GM21528 (cell line): Measurements from ENCODE around the gene TCF20.

Experiments used
- ATAC-seq: cut with Tn5 transposase; IDR thresholded peaks from one replicate; pipeline ENCODE4 v1.9.1; 2021; ENCODE audit warnings: mild to moderate bottlenecking, moderate library complexity; ENCODE audit not compliant: unreplicated experiment, low FRiP score

TCF20 gene

GRCh38 chr22:42283278-42284201 lies 13.1 kb upstream of the TCF20 start:
- no peak for ATAC-seq

- ATAC-seq = no peak
Observed at GRCh38 chr22:42282943-42283277, 12.5 kb upstream of the TCF20 start.

- no peak for ATAC-seq
Observed at GRCh38 chr22:42282252-42282942, 11.9 kb upstream of the TCF20 start.

DNA sequence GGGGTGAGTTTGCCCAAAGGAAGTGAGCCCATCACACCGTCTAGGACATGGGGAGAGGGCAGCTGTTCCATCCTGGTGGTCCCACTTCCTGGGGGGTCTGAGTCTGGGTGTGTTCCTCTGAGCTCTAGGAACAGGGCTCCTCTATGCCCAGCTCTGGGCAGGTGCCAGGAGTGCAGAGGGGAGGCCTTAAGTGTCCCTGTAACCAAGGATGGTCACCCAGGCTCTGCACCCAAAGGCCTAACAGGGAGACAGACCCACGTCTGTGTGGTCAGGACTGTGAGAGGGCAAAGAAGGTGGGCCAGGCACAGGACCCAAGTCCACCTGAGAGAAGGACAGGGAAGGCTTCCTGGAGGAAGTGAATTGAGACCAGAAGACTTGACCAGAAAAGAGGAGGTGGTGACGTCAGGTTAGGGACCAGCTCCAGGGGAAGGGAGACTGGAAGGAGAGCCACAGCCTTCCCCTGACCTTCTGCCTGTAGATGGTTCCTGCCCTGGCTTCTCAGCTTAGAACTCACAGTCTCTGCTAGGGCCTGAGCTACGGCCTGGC lies 11.3 kb upstream of the TCF20 start:
- no peak for ATAC-seq

DNA sequence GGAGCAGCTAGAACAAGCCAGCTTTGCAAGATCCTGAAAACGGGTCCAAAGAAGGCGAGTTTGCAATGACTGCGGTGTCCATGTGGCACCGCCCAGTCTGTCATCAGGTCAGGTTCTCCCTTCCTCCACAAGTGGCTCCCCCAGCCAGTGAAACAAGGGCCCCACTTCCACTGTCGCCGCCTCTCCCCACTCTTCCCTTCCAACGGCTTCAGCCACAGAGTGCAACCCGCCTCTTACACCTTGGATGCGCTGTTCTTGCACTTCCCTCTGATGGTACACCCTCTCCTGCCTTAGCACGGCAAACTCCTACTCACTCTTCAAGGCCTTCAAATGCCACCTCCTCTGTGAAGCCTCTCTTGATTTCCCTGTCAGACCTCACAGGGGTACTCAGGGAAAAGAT lies 10.8 kb upstream of the TCF20 start:
- no peak for ATAC-seq

DNA sequence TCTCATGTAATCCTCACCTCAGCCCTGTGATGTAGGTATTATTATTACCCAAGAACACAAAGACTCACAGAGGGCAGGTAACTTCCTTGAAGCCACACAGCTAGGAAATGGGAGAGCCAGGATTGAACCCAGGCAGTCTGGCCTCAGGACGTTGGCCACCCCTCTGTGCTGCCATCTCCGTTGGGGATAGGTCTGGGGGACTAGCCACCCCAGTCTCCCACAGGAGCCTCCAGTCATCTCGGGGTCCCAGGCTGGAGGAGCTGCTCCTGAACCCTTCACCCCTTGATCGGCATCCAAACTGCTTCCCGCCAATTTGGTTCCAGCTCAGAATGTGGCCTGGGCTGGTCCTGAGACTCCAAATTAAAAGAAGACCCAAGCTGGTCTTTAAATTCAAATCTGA lies 10.4 kb upstream of the TCF20 start:
- no peak for ATAC-seq

DNA sequence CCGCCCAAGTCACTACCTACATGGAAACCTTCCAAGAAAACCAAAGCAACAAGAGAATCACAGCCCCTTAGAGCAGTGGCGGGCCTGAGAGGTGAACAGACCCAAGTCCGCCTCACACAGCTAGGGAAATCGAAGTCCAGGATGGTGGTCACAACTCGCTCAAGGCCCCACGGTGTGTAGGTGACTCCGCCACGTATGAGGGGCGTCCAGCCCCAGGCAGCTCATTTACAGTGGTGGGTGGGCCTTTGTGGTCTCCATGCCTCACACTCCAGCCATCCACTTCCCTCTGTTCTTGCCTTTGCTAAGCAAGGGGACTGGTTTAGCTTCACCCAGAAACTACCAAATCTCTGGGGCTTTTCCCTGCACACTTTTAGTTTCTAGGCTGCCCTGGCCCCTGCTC lies 9.7 kb upstream of the TCF20 start:
- ATAC-seq = no peak

GRCh38 chr22:42279425-42280020 lies 9.1 kb upstream of the TCF20 start:
- no peak for ATAC-seq

- no peak for ATAC-seq
Observed at GRCh38 chr22:42277988-42278776, 7.7 kb upstream of the TCF20 start.

- no peak for ATAC-seq
Observed at GRCh38 chr22:42277232-42277753, 6.8 kb upstream of the TCF20 start.

DNA sequence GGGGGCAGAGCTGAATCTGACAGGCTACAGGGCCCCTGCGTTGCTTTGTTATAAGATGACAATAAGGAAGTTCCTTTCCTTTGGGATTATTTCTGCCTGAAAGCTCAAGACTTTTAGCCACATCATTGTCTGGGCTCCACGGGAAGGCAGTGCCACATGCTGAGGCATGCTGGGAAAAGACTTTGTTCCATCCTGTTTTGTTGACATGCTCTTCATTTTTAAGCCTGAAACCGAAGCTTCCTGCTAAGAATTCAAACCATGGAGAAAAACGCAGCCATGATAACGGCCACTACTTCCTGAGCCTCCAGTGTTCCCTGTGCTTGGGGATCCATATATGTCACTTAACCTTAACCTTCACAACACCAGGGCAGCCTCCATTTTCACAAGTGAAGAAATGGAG lies 5.5 kb upstream of the TCF20 start:
- ATAC-seq = no peak

DNA sequence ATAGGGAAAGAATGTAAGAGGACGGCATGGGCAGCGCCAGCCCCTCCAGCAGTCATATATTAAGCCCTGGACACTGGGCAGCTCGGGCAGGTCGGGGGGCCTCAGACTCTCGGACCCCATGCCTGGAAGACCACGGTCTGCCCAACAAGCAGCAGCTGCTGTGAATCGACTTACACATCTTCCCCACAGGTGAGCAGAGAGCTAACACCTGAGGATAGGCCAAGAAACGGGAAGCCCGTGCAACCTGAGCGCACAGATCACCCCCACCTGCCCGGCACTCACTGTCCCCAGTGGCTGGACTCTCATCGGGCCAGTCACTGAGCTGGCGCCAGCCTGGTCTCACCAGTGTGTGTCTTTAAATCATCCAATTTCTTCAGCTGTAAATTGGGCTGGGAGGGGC lies 4.7 kb upstream of the TCF20 start:
- no peak for ATAC-seq

DNA sequence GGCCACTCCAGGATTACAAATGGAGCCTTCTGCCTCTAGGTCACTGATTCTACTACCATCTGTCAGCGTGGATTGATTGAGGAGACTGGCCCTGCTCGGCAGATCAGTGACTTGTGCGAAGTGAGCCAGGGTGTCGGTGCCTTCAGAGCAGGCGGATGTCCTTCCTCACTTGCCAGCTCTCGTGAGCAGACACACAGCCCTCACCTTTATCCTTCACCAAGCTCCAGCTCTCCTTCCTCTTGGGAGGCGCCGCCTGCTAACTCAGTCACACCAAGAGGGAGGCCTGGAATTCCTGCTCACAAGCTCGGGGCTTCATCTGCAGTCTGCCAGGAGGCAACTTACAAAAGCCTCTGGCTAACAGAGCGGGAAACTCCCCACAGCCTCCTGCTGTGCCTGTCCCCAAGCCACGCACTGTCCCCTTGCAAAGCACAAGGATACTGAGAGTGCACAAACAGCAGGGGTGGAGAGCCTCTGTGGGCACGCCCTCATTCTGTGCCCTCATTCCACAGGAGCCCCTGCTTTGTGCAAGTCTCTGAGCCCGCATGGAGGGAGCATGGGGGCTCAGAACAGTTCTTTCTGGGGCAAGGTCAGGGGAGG lies 3.5 kb upstream of the TCF20 start:
- no peak for ATAC-seq

- ATAC-seq = no peak
Observed at GRCh38 chr22:42272431-42272999, 2.1 kb upstream of the TCF20 start.

GRCh38 chr22:42271906-42272305 lies 1.5 kb upstream of the TCF20 start:
- no peak for ATAC-seq

DNA sequence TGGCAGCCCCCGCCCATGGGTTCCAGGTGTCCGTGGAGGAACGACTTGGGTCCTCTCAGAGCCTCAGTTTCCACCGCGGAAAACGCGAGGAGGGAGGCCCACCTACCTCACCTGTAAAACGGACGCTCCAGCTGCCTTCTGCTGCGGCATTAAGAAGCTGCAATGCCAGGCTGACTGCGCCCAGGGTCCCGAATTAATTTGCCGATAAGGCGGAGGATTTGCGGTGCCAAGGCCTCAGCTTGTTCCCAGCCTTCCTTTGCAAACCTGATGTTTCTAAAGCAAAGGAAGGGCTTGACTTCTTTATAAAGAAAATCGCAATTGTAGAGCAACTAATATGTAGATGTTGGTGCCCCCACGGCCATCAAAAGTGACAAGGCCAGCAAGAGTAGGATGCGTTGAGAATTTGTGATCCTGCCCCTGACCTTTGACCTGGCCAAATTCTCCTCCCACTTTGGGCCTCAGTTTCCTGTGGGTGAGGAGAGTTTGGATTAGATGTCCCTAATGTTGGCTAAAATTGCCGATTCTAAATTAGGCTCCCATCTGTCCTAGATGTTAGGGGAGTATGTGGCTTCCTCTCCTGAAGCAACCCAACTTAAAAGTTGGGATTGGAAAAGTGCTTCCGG lies 849 bp upstream of the TCF20 start:
- no peak for ATAC-seq

DNA sequence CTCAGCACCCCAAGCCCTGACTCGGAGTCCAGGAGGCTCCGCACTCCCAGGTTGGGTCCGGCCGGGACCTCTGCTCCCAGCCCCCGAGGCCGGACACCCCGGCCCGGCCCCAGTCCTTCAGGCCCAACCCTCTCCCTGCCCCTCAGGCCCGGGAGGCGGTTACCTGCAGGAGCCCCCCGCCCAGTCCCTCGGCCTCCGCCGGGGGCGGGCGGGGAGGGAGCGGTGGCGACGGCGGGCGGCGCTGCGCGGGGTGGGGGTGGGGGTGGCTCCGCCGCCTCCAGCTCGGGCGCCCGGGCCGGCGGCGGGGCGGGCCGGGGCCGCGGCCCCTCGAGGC lies 310 bp downstream of the TCF20 start:
- ATAC-seq = peak; percentile 33

GRCh38 chr22:42269432-42270175 lies 849 bp downstream of the TCF20 start:
- ATAC-seq = peak; percentile 50
